Measurements from ENCODE around the gene ID3.

DNA sequence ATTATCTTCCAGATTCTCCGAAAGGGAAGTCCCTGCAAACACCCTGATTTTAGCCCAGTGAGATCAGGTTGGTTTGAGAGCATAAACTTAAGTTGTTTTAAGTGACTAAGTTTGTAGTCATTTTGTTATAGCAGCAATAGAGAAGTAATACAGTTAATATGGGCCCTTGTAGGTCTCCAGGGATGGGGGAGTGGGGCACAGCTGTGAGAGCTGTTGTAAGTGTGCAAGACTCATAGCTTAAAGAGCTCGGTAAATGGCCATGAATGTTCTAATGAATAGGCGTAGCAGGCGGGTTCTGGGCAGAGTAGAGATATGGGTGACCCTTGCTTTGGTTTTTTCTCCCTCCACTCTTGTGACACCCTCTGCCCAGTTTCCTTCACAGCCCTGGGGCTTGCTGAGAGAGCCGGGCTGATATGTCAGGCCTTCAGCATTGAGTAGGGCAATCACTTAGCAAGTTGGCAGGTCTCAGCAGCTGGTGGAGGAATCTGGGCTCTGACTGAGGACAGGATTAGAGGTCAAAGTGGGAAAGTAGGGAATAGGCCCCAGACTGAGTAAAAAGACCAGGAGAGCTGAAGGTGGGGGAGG is 16.0 kb upstream of the ID3 start:
- TF ChIP-seq, protein P1, sequence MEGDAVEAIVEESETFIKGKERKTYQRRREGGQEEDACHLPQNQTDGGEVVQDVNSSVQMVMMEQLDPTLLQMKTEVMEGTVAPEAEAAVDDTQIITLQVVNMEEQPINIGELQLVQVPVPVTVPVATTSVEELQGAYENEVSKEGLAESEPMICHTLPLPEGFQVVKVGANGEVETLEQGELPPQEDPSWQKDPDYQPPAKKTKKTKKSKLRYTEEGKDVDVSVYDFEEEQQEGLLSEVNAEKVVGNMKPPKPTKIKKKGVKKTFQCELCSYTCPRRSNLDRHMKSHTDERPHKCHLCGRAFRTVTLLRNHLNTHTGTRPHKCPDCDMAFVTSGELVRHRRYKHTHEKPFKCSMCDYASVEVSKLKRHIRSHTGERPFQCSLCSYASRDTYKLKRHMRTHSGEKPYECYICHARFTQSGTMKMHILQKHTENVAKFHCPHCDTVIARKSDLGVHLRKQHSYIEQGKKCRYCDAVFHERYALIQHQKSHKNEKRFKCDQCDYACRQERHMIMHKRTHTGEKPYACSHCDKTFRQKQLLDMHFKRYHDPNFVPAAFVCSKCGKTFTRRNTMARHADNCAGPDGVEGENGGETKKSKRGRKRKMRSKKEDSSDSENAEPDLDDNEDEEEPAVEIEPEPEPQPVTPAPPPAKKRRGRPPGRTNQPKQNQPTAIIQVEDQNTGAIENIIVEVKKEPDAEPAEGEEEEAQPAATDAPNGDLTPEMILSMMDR (IDR thresholded peaks at IDR 0.05; ENCODE audit: low read depth, low read length, poor library complexity, severe bottlenecking): no peak
- no peak for TF ChIP-seq EZH2phosphoT487 (IDR thresholded peaks at IDR 0.05; ENCODE audit: borderline replicate concordance, low read length)
